ENCODE measurements around the gene PTK7. TPM values are rescaled to one million over a fixed set of nuclear protein-coding genes. Genes with fewer than 3 reads are reported as not detected.

The PTK7 gene
- total RNA-seq, 2 experiments from 2014 or later, result 0.33 to 0.85 TPM

DNA sequence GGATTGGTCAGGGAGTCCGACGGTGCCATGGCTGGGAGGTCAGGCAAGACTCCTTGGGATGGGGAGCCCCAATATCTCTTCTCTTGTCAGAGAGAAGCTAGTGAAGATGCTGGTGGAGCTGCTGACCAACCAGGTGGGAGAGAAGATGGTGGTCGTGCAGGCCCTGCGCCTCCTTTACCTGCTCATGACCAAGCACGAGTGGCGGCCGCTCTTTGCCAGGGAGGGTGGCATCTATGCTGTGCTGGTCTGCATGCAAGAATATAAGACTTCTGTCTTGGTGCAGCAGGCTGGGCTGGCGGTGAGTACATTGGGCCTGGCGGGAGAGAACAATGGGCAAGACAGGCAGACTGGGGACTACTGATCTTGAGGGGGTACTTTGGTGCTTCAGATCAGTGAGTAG, 116.8 kb downstream of the PTK7 start:
- no peak for DNase-seq
- Mint-ChIP-seq H3K4me3 (no peak overlapping the region), H3K27ac (no peak overlapping the region), H3K27me3 (no peaks in the 10 kb centered on the region), H3K4me1 (no peaks in the 10 kb centered on the region), H3K9me3 (ENCODE audit: low read depth) (no peaks in the 10 kb centered on the region), H3K36me3 (peaks cover 22% of the 10 kb centered on the region)
- CTCF ChIA-PET, result no interaction called here
- ATAC-seq, result no peak

DNA sequence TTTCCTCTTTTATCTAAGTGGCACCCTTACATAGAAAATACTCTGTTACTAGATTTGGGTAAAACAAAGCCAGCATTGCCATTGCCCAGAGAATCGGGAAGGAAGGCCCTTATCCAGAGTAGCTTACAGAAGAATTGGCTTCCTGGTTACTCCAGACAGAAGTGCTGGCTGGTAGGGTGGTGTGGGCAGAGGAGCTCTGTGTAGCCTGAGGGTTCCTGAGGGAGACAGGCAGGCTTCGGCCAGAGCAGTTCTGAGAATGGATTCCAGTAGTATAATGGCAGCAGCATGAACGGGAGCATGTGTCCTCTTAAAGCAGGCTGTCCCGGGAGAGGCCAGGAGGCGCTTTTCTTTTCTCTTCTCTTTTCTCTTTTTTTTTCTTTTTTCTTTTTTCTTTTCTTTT, 117.8 kb downstream of the PTK7 start:
- CTCF ChIA-PET, result no interaction called here
- no peak for ATAC-seq
- Mint-ChIP-seq H3K4me1 (no peaks in the 10 kb centered on the region), H3K27me3 (no peaks in the 10 kb centered on the region), H3K36me3 (peaks cover 18% of the 10 kb centered on the region), H3K9me3 (ENCODE audit: low read depth) (no peaks in the 10 kb centered on the region), H3K27ac (no peak overlapping the region), H3K4me3 (no peak overlapping the region)
- DNase-seq, result no peak

DNA sequence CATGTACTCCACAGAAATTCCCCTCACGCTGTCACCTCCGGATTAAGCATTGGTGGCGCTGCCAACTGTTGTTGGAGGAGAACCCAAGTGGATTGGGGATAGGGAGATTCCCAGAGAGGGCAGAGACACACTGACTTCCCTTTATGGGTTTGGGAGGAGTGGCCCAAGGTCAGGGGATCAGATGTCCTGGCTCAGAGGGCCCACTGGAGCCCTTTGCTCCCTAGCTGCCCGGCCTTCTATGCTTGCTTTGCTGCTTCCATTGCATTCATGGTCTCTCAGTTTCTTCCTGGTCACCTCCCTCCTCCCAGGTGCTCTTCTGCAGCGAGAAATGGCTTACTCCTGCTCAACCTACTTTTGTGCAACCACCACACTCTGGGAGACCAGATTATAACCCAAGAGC, 120.2 kb downstream of the PTK7 start:
- DNase-seq (no peak), ATAC-seq (no peak)
- CTCF ChIA-PET, result no interaction called here
- Mint-ChIP-seq H3K27ac (no peak overlapping the region), H3K36me3 (peaks cover 20% of the 10 kb centered on the region), H3K9me3 (ENCODE audit: low read depth) (no peaks in the 10 kb centered on the region), H3K4me3 (no peak overlapping the region), H3K27me3 (no peaks in the 10 kb centered on the region), H3K4me1 (no peaks in the 10 kb centered on the region)

DNA sequence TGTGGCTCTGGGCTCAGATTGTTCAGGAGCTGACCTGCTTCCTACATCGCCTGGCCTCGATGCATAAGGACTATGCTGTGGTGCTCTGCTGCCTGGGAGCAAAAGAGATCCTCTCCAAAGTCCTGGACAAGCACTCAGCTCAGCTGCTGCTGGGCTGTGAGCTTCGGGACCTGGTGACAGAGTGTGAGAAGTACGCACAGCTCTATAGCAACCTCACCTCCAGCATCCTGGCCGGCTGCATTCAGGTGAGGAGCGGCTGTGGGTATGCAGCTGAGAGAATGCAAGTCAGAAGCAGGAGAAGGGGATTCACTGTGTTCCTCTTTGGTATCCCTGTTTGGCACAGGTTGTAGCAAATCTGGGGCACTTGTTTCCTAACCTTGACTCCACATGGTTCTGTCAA, 123.8 kb downstream of the PTK7 start:
- CTCF ChIA-PET, result interaction anchor here (1.8 kb wide), 1 partner anchor 29 kb away, joined by 6 read pairs; the partner anchor contains the start of gene DNPH1
- ATAC-seq (no peak), DNase-seq (no peak)
- Mint-ChIP-seq H3K27ac (no peak overlapping the region), H3K36me3 (peaks cover 10% of the 10 kb centered on the region), H3K4me3 (no peak overlapping the region), H3K4me1 (no peaks in the 10 kb centered on the region), H3K9me3 (ENCODE audit: low read depth) (no peaks in the 10 kb centered on the region), H3K27me3 (no peaks in the 10 kb centered on the region)

DNA sequence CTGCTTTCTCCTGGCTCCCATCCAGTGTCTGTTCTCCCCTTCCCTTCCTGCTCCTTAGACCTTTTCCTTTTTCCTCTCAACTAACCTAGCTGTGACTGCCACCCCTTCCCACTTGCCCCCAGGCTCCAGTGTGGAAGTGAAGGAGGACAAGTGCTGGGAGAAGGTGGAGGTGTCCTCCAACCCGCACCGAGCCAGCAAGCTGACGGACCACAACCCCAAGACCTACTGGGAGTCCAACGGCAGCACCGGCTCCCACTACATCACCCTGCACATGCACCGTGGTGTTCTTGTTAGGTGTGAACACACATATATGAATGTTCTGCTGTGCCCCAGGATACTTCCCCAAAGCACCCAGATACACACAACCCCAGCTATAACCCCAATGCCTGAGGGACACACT, 124.4 kb downstream of the PTK7 start:
- Mint-ChIP-seq H3K4me3 (no peak overlapping the region), H3K36me3 (peaks cover 10% of the 10 kb centered on the region), H3K9me3 (ENCODE audit: low read depth) (no peaks in the 10 kb centered on the region), H3K4me1 (no peaks in the 10 kb centered on the region), H3K27ac (no peak overlapping the region), H3K27me3 (no peaks in the 10 kb centered on the region)
- ATAC-seq, result no peak
- CTCF ChIA-PET, result interaction anchor here (1.8 kb wide), 1 partner anchor 28 kb away, joined by 6 read pairs; the partner anchor contains the start of gene DNPH1
- no peak for DNase-seq

DNA sequence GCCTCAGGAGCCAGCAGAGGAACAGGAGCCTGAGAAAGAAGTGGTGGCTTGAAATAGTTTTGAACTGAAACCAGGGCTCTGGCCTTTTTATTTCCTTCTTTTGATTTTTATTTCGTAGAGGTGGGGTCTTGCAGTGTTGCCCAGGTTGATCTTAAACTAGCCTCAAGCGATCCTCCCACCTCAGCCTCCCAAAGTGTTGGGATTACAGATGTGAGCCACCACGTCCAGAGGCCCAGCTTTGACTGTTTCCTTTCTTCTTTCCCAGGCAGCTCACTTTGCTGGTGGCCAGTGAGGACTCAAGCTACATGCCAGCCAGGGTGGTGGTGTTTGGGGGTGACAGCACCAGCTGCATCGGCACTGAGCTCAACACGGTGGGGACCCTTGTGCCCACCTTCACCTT, 126.3 kb downstream of the PTK7 start:
- Mint-ChIP-seq H3K4me1 (no peaks in the 10 kb centered on the region), H3K27ac (no peak overlapping the region), H3K9me3 (ENCODE audit: low read depth) (no peaks in the 10 kb centered on the region), H3K27me3 (no peaks in the 10 kb centered on the region), H3K4me3 (no peak overlapping the region), H3K36me3 (peaks cover 11% of the 10 kb centered on the region)
- DNase-seq (no peak), ATAC-seq (no peak)
- CTCF ChIA-PET, result interaction anchor here (1.1 to 3.1 kb wide), 3 partner anchors 26 to 30 kb away, joined by 3 to 9 read pairs (median 4); partner anchors contain the start of gene DNPH1

DNA sequence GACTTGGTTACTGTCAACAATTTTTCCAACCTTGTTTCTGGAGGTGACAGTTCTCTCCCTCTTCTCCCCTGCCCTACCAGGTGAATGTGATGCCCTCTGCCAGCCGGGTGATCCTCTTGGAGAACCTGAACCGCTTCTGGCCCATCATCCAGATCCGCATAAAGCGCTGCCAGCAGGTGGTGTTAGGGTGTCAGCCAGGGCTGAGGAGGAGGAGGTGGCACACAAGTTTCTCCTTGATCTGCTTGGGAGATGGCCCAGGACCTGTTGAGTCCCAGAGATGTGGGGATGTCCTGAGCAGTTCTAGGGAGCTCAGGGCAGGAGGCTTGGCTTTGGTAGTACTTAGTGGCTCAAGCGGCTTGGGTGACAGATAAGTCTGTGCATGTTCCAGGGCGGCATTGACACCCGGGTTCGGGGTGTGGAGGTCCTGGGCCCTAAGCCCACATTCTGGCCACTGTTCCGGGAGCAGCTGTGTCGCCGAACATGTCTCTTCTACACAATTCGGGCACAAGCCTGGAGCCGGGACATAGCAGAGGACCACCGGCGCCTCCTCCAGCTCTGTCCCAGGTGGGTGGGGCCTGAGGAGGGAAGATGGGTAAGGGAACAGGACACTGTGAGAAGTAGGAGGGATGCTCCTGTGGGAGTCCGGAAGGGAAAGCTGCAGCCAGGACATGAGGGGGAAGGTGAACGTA, 127.1 kb downstream of the PTK7 start:
- no peak for ATAC-seq
- Mint-ChIP-seq H3K36me3 (peaks cover 9% of the 10 kb centered on the region), H3K4me1 (no peaks in the 10 kb centered on the region), H3K27me3 (no peaks in the 10 kb centered on the region), H3K4me3 (no peak overlapping the region), H3K9me3 (ENCODE audit: low read depth) (no peaks in the 10 kb centered on the region), H3K27ac (no peak overlapping the region)
- CTCF ChIA-PET, result interaction anchor here (3.1 kb wide), 1 partner anchor 25 kb away, joined by 9 read pairs; the partner anchor contains the start of gene DNPH1
- DNase-seq, result no peak

DNA sequence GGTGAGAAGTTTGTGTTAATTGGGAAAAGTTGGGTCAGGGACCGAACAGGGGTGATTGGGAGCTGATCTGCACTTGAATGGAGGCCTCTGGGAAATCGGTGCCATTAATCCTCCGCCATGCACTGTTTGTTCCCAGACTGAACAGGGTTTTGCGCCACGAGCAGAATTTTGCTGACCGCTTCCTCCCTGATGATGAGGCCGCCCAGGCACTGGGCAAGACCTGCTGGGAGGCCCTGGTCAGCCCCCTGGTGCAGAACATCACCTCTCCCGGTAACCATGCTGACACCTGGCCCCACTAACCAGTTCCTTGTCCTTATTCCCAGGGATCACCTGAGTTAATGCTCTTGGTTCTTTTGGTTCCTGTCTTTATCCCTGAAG, 127.6 kb downstream of the PTK7 start:
- no peaks in the 10 kb centered on the region for H3K4me1 Mint-ChIP-seq
- no peaks in the 10 kb centered on the region for H3K27me3 Mint-ChIP-seq
- no peaks in the 10 kb centered on the region for H3K9me3 Mint-ChIP-seq (ENCODE audit: low read depth)
- CTCF ChIA-PET, result interaction anchor here (3.1 kb wide), 1 partner anchor 25 kb away, joined by 9 read pairs; the partner anchor contains the start of gene DNPH1
- H3K36me3 Mint-ChIP-seq, result peaks cover 9% of the 10 kb centered on the region
- ATAC-seq (no peak), DNase-seq (no peak)
- H3K4me3 Mint-ChIP-seq, result no peak overlapping the region
- H3K27ac Mint-ChIP-seq, result no peak overlapping the region

DNA sequence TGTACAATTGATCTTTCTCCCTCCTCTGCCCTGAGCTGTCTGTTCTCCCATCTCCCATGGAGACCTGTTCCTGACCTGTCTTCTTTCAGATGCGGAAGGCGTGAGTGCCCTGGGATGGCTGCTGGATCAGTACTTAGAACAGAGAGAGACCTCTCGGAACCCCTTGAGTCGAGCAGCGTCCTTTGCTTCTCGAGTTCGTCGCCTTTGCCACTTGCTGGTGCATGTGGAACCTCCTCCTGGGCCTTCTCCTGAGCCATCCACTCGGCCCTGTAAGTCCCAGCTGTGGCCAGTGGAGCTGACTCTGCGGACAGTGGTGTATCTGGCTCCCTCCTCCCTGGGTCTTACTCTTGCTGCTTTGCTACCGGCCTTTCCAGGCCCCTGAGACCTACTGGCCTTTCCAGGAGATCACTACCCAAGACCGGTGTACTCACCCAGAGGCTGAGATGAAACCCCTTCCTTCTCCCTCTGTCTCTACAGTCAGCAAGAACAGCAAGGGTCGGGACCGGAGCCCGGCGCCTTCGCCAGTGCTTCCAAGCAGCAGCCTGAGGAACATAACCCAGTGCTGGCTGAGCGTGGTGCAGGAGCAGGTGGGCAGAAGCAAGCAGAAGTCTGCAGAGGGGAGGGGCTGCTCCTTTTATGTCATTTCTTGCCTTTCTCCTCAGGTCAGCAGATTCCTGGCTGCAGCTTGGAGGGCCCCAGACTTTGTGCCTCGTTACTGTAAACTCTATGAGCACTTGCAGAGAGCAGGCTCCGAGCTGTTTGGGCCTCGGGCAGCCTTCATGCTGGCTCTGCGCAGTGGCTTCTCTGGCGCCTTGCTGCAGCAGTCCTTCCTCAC, 128.4 kb downstream of the PTK7 start:
- Mint-ChIP-seq H3K4me3 (no peak overlapping the region), H3K27me3 (no peaks in the 10 kb centered on the region), H3K9me3 (ENCODE audit: low read depth) (no peaks in the 10 kb centered on the region), H3K27ac (no peak overlapping the region), H3K36me3 (peaks cover 9% of the 10 kb centered on the region), H3K4me1 (no peaks in the 10 kb centered on the region)
- no peak for ATAC-seq
- DNase-seq, result no peak
- CTCF ChIA-PET, result no interaction called here

DNA sequence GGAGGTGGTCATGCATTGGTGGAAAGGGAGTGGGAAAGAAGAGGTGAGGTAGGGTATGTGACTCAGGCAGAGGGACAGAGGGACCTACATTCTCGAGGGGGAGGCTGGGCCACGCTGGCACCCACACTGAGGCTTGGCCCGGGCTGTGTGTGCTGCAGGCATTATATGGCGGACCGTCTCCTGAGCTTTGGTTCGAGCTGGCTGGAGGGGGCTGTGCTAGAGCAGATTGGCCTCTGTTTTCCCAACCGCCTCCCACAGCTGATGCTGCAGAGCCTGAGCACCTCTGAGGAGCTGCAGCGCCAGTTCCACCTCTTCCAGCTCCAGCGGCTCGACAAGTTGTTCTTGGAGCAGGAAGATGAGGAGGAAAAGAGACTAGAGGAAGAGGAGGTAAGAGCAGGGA, 129.7 kb downstream of the PTK7 start:
- DNase-seq (no peak), ATAC-seq (no peak)
- no peaks in the 10 kb centered on the region for H3K27me3 Mint-ChIP-seq
- H3K27ac Mint-ChIP-seq, result peak overlapping the region; percentile 21
- H3K4me3 Mint-ChIP-seq, result no peak overlapping the region
- H3K36me3 Mint-ChIP-seq, result peaks cover 7% of the 10 kb centered on the region
- no peaks in the 10 kb centered on the region for H3K4me1 Mint-ChIP-seq
- H3K9me3 Mint-ChIP-seq (ENCODE audit: low read depth), result no peaks in the 10 kb centered on the region
- CTCF ChIA-PET, result no interaction called here

DNA sequence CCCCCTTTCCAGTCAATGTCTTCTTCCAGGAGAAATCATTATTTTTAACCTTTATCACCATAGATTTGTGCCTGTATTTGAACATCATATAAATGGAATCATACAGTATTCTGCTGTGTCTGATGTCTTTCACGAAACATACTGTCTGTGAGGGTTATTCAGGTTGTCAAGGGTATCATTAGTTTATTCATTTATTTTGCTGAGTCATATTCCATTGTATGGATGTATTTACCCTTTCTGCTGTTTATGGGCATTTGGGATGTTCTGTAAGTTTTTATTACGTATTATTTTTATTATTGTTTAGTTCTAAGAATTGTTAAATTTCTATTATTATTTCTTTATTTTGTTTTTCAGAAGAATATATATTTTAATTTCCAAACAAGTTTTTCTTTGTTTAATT, 131.2 kb downstream of the PTK7 start:
- Mint-ChIP-seq H3K4me1 (no peaks in the 10 kb centered on the region), H3K4me3 (no peak overlapping the region), H3K27me3 (no peaks in the 10 kb centered on the region), H3K36me3 (peaks cover 5% of the 10 kb centered on the region), H3K27ac (no peak overlapping the region), H3K9me3 (ENCODE audit: low read depth) (no peaks in the 10 kb centered on the region)
- no peak for DNase-seq
- CTCF ChIA-PET, result no interaction called here
- ATAC-seq, result no peak
